ENCODE results near the gene RAB4B. TPM values are rescaled to one million over a fixed set of nuclear protein-coding genes. Genes with fewer than 3 reads are reported as not detected.

RAB4B gene
- total RNA-seq, 1 donor from 2014 or later = 23.4 TPM

DNA sequence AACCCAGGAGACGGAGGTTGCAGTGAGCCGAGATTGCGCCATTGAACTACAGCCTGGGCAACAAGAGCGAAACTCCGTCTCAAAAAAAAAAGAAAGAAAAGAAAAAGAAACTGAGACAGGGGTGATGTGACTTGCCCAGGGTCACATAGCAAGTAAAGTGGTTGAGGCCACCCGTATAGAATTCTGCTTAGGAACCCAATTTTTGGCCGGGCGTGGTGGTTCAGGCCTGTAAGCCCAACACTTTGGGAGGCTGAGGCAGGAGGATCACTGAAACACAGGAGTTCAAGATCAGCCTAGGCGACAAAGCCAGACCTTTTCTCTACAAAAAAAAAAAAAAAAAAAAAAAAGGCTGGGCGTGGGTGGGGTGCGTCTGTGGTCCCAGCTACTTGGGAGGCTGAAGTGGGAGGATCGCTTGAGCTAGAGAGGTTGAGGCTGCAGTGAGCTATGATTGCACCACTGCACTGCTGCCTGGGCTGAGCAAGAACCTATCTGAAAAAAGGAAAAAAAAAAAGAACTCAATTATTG is 25.7 kb upstream of the RAB4B start:
- Mint-ChIP-seq H3K4me1 (ENCODE audit: low read depth) (peaks cover 53% of the 10 kb centered on the region), H3K4me3 (ENCODE audit: unreplicated experiment) (peak overlapping the region; percentile 94), H3K27ac (ENCODE audit: unreplicated experiment) (peak overlapping the region; percentile 99), H3K36me3 (ENCODE audit: low read depth) (peaks cover 8% of the 10 kb centered on the region), H3K27me3 (ENCODE audit: low read depth) (no peaks in the 10 kb centered on the region), H3K9me3 (ENCODE audit: low read depth) (no peaks in the 10 kb centered on the region)
- DNase-seq (ENCODE audit: low spot score) = no peak
- TF ChIP-seq, protein P1, sequence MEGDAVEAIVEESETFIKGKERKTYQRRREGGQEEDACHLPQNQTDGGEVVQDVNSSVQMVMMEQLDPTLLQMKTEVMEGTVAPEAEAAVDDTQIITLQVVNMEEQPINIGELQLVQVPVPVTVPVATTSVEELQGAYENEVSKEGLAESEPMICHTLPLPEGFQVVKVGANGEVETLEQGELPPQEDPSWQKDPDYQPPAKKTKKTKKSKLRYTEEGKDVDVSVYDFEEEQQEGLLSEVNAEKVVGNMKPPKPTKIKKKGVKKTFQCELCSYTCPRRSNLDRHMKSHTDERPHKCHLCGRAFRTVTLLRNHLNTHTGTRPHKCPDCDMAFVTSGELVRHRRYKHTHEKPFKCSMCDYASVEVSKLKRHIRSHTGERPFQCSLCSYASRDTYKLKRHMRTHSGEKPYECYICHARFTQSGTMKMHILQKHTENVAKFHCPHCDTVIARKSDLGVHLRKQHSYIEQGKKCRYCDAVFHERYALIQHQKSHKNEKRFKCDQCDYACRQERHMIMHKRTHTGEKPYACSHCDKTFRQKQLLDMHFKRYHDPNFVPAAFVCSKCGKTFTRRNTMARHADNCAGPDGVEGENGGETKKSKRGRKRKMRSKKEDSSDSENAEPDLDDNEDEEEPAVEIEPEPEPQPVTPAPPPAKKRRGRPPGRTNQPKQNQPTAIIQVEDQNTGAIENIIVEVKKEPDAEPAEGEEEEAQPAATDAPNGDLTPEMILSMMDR (IDR thresholded peaks at IDR 0.05) = no peak

GRCh38 chr19:40754611-40755247 is 23.3 kb upstream of the RAB4B start:
- peak overlapping the region; percentile 22 for H3K27ac Mint-ChIP-seq (ENCODE audit: unreplicated experiment)
- peak overlapping the region; percentile 5 for H3K4me3 Mint-ChIP-seq (ENCODE audit: unreplicated experiment)
- TF ChIP-seq, protein P1 (IDR thresholded peaks at IDR 0.05) = no peak
- no peaks in the 10 kb centered on the region for H3K27me3 Mint-ChIP-seq (ENCODE audit: low read depth)
- H3K4me1 Mint-ChIP-seq (ENCODE audit: low read depth) = peaks cover 39% of the 10 kb centered on the region
- peaks cover 17% of the 10 kb centered on the region for H3K36me3 Mint-ChIP-seq (ENCODE audit: low read depth)
- no peaks in the 10 kb centered on the region for H3K9me3 Mint-ChIP-seq (ENCODE audit: low read depth)
- DNase-seq (ENCODE audit: low spot score) = no peak

DNA sequence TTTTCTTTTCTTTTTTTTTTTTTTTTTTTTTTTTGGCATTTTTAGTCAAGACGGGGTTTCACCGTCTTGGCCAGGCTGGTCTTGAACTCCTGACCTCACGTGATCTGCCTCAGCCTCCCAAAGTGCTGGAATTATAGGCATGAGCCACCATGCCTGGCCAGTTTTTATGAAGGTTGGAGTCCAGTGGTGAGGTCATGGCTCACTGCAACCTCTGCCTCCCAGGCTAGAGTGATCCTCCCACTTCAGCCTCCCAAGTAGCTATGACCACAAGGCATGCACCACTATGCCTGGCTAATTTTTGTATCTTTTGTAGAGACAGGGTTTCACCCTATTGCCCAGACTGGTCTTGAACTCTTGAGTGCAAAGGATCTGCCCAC is 22.8 kb upstream of the RAB4B start:
- H3K36me3 Mint-ChIP-seq (ENCODE audit: low read depth) = peaks cover 21% of the 10 kb centered on the region
- peaks cover 34% of the 10 kb centered on the region for H3K4me1 Mint-ChIP-seq (ENCODE audit: low read depth)
- TF ChIP-seq, protein P1 (IDR thresholded peaks at IDR 0.05) = no peak
- no peaks in the 10 kb centered on the region for H3K27me3 Mint-ChIP-seq (ENCODE audit: low read depth)
- no peak overlapping the region for H3K27ac Mint-ChIP-seq (ENCODE audit: unreplicated experiment)
- no peak overlapping the region for H3K4me3 Mint-ChIP-seq (ENCODE audit: unreplicated experiment)
- H3K9me3 Mint-ChIP-seq (ENCODE audit: low read depth) = no peaks in the 10 kb centered on the region
- DNase-seq (ENCODE audit: low spot score) = no peak

GRCh38 chr19:40755791-40756190 is 22.3 kb upstream of the RAB4B start:
- Mint-ChIP-seq H3K36me3 (ENCODE audit: low read depth) (peaks cover 26% of the 10 kb centered on the region), H3K4me1 (ENCODE audit: low read depth) (peaks cover 33% of the 10 kb centered on the region), H3K27me3 (ENCODE audit: low read depth) (no peaks in the 10 kb centered on the region), H3K9me3 (ENCODE audit: low read depth) (no peaks in the 10 kb centered on the region), H3K4me3 (ENCODE audit: unreplicated experiment) (no peak overlapping the region), H3K27ac (ENCODE audit: unreplicated experiment) (peak overlapping the region; percentile 32)
- TF ChIP-seq, protein P1 (IDR thresholded peaks at IDR 0.05) = no peak
- DNase-seq (ENCODE audit: low spot score) = no peak

DNA sequence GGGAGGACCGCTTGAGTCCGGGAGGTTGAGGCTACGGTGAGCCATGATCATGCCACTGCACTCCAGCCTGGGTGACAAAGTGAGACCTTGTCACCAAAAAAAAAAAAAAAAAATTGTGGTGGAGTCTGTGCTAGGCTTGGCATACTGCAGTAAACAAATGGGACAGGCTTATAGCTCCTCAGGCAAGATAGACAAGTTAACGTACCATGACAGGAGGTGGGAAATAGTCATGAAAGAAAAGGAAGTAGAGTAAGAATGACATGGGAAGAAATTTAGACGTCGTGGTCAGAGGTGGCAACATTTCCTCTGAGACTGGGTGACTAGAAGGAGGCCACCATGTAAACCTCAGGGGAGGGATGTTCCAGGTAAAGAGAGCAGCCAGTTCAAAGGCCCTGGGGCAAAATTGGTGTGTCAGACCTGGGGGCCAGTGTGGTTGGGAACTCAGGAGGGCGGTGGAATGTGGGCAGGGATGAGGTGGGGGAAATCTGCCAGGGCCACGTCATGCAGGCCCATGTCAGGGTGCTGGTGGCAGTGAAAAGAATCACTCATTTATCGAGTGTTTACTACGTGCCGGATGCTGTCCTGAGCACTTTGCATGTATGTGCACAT is 21.4 kb upstream of the RAB4B start:
- Mint-ChIP-seq H3K36me3 (ENCODE audit: low read depth) (peaks cover 30% of the 10 kb centered on the region), H3K27me3 (ENCODE audit: low read depth) (no peaks in the 10 kb centered on the region), H3K4me3 (ENCODE audit: unreplicated experiment) (no peak overlapping the region), H3K27ac (ENCODE audit: unreplicated experiment) (peak overlapping the region; percentile 45), H3K4me1 (ENCODE audit: low read depth) (peaks cover 33% of the 10 kb centered on the region), H3K9me3 (ENCODE audit: low read depth) (no peaks in the 10 kb centered on the region)
- TF ChIP-seq, protein P1 (IDR thresholded peaks at IDR 0.05) = no peak
- no peak for DNase-seq (ENCODE audit: low spot score)
